ENCODE data around the gene SEC31B. TPM values are rescaled to one million over a fixed set of nuclear protein-coding genes. Genes with fewer than 3 reads are reported as not detected.

The SEC31B gene
- total RNA-seq, 4 donors from 2014 or later: 2.6 to 11.3 (median 5.8) TPM

DNA sequence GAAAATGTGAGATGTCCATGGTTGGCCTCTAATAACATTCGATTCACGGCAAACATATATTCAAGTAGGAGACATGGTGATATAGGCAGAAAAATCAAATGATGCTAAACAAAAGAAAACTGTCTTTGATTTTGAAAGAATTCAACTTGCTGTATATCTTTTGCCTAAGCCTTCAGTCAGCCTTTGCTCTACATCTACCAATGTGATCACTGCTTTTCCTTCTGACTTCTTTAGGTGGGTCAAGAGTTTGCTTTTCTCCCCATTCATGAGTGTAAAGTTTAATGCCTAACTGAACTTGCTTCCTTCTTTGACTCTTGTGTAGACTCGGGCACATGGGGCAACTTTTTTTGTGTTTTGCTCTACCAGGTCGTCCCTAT, 15.7 kb upstream of the SEC31B start:
- H3K4me3 ChIP-seq (ENCODE audit: low read depth, poor library complexity, severe bottlenecking): no peak overlapping the region
- no peak for DNase-seq (ENCODE audit: low spot score in 2 of 2)
- TF ChIP-seq, protein P1, sequence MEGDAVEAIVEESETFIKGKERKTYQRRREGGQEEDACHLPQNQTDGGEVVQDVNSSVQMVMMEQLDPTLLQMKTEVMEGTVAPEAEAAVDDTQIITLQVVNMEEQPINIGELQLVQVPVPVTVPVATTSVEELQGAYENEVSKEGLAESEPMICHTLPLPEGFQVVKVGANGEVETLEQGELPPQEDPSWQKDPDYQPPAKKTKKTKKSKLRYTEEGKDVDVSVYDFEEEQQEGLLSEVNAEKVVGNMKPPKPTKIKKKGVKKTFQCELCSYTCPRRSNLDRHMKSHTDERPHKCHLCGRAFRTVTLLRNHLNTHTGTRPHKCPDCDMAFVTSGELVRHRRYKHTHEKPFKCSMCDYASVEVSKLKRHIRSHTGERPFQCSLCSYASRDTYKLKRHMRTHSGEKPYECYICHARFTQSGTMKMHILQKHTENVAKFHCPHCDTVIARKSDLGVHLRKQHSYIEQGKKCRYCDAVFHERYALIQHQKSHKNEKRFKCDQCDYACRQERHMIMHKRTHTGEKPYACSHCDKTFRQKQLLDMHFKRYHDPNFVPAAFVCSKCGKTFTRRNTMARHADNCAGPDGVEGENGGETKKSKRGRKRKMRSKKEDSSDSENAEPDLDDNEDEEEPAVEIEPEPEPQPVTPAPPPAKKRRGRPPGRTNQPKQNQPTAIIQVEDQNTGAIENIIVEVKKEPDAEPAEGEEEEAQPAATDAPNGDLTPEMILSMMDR (IDR thresholded peaks at IDR 0.05): no peak
- no peak for TF ChIP-seq POLR2A (IDR thresholded peaks at IDR 0.05)
- intact Hi-C loops (cut with DNase I; ENCODE audit: low total_unique reads): no loop called here
- 47 to 49% methylated on average over 4 of the region's 4 CpGs for WGBS, 2 donors

DNA sequence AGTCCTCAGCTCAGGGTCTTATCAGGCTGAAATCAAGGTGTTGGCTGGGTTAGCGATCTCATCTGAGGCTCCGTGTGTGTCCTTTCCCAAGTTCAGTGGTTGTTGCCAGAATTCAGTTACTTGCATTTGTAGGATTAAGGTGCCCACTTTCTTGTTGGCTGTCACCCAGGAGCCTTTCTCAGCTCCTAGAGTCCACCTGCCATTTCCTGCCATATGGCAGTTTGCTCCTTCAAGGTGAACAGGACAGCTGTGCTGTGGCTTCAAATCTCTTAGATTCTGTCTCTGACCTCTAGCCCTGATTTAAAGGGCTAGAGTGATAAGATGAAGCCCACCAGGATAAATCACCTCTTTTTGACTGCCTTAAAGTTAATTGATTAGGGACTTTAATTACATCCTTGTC, 15.1 kb upstream of the SEC31B start:
- 42 to 75% methylated on average over 2 of the region's 2 CpGs for WGBS, 2 donors
- intact Hi-C loops (cut with DNase I; ENCODE audit: low total_unique reads): no loop called here
- no peak for TF ChIP-seq POLR2A (IDR thresholded peaks at IDR 0.05)
- TF ChIP-seq, protein P1 (IDR thresholded peaks at IDR 0.05): no peak
- DNase-seq (ENCODE audit: low spot score in 2 of 2): peak in 1 of 2 donors; percentile 4
- no peak overlapping the region for H3K4me3 ChIP-seq (ENCODE audit: low read depth, poor library complexity, severe bottlenecking)

DNA sequence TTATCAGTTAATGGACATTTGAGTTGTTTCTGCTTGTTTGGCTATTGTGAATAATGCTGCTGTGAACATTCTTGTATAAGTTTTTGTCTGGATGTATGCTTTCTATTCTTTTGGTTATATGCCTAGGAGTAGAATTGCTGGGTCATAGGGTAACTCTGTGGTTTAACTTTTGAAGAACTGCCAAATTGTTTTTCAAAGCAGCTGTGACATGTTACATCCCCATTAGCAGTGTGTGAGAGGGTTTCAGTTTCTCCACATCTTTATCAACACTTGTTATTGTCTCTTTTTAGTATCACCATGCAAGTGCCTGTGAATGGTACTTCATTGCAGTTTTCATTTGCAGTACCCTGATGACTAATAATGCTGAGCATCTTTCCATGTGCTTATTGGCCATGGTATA, 12.1 kb upstream of the SEC31B start:
- H3K4me3 ChIP-seq (ENCODE audit: low read depth, poor library complexity, severe bottlenecking): no peak overlapping the region
- DNase-seq (ENCODE audit: low spot score in 2 of 2): no peak
- no peak for TF ChIP-seq POLR2A (IDR thresholded peaks at IDR 0.05)
- TF ChIP-seq, protein P1 (IDR thresholded peaks at IDR 0.05): no peak
- intact Hi-C loops (cut with DNase I; ENCODE audit: low total_unique reads): no loop called here

DNA sequence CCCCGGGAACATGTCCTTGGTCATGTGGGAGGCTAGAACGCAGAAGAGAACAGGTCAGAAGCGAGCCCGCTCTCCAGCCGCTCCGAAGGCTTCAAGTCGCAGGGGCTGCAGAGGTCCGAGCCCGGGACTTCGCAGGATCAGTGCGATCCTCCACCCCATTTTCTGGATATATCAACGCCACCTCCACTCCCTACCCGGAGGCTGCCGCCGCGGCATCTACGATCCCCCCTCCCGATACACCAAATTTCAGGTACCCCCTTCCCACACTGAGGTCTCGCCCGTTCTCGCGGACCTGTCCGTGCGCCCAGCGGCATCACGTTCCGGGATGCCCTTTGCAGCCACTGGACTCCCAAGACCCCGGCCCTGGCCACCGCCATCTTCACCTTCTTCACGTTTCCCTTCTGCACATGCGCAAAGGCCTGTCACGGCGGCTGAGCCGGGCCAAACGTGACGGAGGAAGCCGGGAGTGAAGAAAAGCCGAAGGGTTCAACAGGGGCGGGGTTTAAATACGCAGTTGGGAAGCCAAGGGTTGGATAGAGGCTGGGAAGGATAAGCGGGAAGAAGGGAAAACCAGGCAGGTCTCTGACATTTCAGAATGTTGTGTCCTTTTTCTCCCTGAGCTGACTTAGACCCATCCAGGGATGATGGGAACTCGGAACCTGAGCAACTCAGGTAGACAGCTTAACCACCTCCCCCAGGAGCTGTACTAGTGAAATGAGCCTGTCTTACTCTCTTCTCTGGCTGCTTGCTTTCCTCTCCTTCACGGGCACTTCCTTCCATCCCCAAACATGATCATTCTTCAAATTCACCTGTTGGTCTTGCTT, 10.0 kb upstream of the SEC31B start, which contains the start of gene NDUFB8:
Gene NDUFB8, minus strand, starts transcription at position 397 of the 824 bp plus-strand sequence. Its CDS starts 20 bp downstream, at position 377.
- intact Hi-C loops (cut with DNase I; ENCODE audit: low total_unique reads): no loop called here
- DNase-seq (ENCODE audit: low spot score in 2 of 2): peak; percentile 85 to 97
- TF ChIP-seq, protein P1 (IDR thresholded peaks at IDR 0.05): no peak
- no peak for TF ChIP-seq POLR2A (IDR thresholded peaks at IDR 0.05)
- WGBS, 2 donors: 1% methylated on average over 42 to 43 of the region's 43 CpGs
- peak within 1 kb of the TSS; percentile 92 for H3K4me3 ChIP-seq (ENCODE audit: low read depth, poor library complexity, severe bottlenecking)

DNA sequence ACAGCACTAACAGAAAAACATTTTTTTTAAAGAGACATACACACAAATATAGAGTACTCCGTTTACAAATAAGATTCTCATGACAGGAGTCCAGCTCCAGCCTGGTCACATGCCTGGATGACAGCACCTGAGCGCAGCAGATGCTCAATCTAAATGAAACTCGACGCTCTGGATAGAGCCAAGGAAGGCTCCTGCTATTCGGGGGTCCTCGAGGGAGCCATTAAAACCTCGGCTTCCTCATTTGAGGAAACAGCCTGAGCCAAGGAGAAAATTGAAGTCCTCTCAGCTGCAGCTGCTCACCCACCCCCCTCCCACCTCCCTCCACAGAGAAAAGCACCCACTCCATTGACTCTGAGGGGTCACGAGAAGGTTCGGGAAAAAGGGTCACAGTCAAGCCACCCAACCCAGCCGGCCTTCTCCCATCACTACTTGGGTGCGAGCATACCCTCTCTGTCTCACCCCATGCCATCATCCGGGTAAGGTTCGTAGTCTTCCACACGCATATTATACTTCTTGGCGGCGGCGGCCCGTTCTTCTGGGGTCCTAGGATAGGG, 9.3 kb upstream of the SEC31B start:
- WGBS, 2 donors: 1% methylated on average over 18 of the region's 18 CpGs
- peak in 1 of 2 donors; percentile 86 for DNase-seq (ENCODE audit: low spot score in 2 of 2)
- H3K4me3 ChIP-seq (ENCODE audit: low read depth, poor library complexity, severe bottlenecking): peak overlapping the region; percentile 92
- no peak for TF ChIP-seq POLR2A (IDR thresholded peaks at IDR 0.05)
- TF ChIP-seq, protein P1 (IDR thresholded peaks at IDR 0.05): no peak
- intact Hi-C loops (cut with DNase I; ENCODE audit: low total_unique reads): no loop called here

Data from lower leg skin (tissue), 4 donors.